Measurements from ENCODE around the gene SORCS3. TPM values are rescaled to one million over a fixed set of nuclear protein-coding genes. Genes with fewer than 3 reads are reported as not detected.

The SORCS3 gene
- total RNA-seq, 3 donors from 2014 or later (not counting 1 experiment from before 2014, with no cell fraction given) = 0.05 to 0.09 TPM; not detected in 1

GRCh38 chr10:104638861-104639589, 2.1 kb upstream of the SORCS3 start:
- Mint-ChIP-seq H3K36me3 (no peaks in the 10 kb centered on the region), H3K27me3 (ENCODE audit: low read depth in 2 of 2) (peaks cover 44 to 58% of the 10 kb centered on the region in 2 donors), H3K4me3 (no peak overlapping the region), H3K27ac (no peak overlapping the region), H3K4me1 (peaks cover 7 to 14% of the 10 kb centered on the region in 2 donors), H3K9me3 (no peaks in the 10 kb centered on the region)
- 5% methylated on average over 42 of the region's 42 CpGs for WGBS (ENCODE audit: insufficient coverage)
- Histone ChIP-seq H3K9me3 (ENCODE audit: control insufficient read depth, insufficient read depth, low read length) (no peaks in the 10 kb centered on the region), H3K4me3 (ENCODE audit: low read length) (no peak overlapping the region), H3K27ac (ENCODE audit: low read length) (no peak overlapping the region), H3K27me3 (ENCODE audit: control insufficient read depth, insufficient read depth, low read length) (peaks cover 24% of the 10 kb centered on the region), H3K36me3 (ENCODE audit: control insufficient read depth, insufficient read depth, low read length) (no peaks in the 10 kb centered on the region), H3K4me1 (ENCODE audit: control insufficient read depth, insufficient read depth, low read length) (no peaks in the 10 kb centered on the region)
- TF ChIP-seq CTCF (IDR thresholded peaks at IDR 0.05) = no peak
- DNase-seq = no peak
- no peak for ATAC-seq
- intact Hi-C loops (cut with micrococcal nuclease) = no loop called here

GRCh38 chr10:104639590-104640338, 1.3 kb upstream of the SORCS3 start:
- Mint-ChIP-seq H3K4me3 (no peak overlapping the region), H3K27ac (no peak overlapping the region), H3K9me3 (no peaks in the 10 kb centered on the region), H3K27me3 (ENCODE audit: low read depth in 2 of 2) (peaks cover 51 to 60% of the 10 kb centered on the region in 2 donors), H3K4me1 (peaks cover 7 to 14% of the 10 kb centered on the region in 2 donors), H3K36me3 (no peaks in the 10 kb centered on the region)
- Histone ChIP-seq H3K9me3 (ENCODE audit: control insufficient read depth, insufficient read depth, low read length) (no peaks in the 10 kb centered on the region), H3K36me3 (ENCODE audit: control insufficient read depth, insufficient read depth, low read length) (no peaks in the 10 kb centered on the region), H3K27ac (ENCODE audit: low read length) (no peak overlapping the region), H3K4me1 (ENCODE audit: control insufficient read depth, insufficient read depth, low read length) (no peaks in the 10 kb centered on the region), H3K27me3 (ENCODE audit: control insufficient read depth, insufficient read depth, low read length) (peaks cover 27% of the 10 kb centered on the region), H3K4me3 (ENCODE audit: low read length) (no peak overlapping the region)
- WGBS (ENCODE audit: insufficient coverage) = 6% methylated on average over 40 of the region's 40 CpGs
- intact Hi-C loops (cut with micrococcal nuclease) = no loop called here
- no peak for TF ChIP-seq CTCF (IDR thresholded peaks at IDR 0.05)
- ATAC-seq (no peak), DNase-seq (no peak)

- H3K27me3 Mint-ChIP-seq (ENCODE audit: low read depth in 2 of 2) = peaks cover 51 to 62% of the 10 kb centered on the region in 2 donors
- WGBS (ENCODE audit: insufficient coverage) = 3% methylated on average over 77 of the region's 82 CpGs
- Histone ChIP-seq H3K9me3 (ENCODE audit: control insufficient read depth, insufficient read depth, low read length) (no peaks in the 10 kb centered on the region), H3K36me3 (ENCODE audit: control insufficient read depth, insufficient read depth, low read length) (no peaks in the 10 kb centered on the region), H3K27me3 (ENCODE audit: control insufficient read depth, insufficient read depth, low read length) (peaks cover 24% of the 10 kb centered on the region), H3K27ac (ENCODE audit: low read length) (no peak overlapping the region), H3K4me1 (ENCODE audit: control insufficient read depth, insufficient read depth, low read length) (no peaks in the 10 kb centered on the region), H3K4me3 (ENCODE audit: low read length) (no peak overlapping the region)
- TF ChIP-seq CTCF (IDR thresholded peaks at IDR 0.05) = no peak
- no peak overlapping the region for H3K27ac Mint-ChIP-seq
- peaks cover 7 to 14% of the 10 kb centered on the region in 2 donors for H3K4me1 Mint-ChIP-seq
- DNase-seq (no peak), ATAC-seq (no peak)
- H3K9me3 Mint-ChIP-seq = no peaks in the 10 kb centered on the region
- no peaks in the 10 kb centered on the region for H3K36me3 Mint-ChIP-seq
- intact Hi-C loops (cut with micrococcal nuclease) = no loop called here
- no peak overlapping the region for H3K4me3 Mint-ChIP-seq
These were observed 527 bp upstream of the SORCS3 start for GRCh38 chr10:104640339-104641186.

Measured in natural killer cell (primary cell).